ENCODE data around the gene TMCO5A.
"Not testable (repeated sequence)": the region's sequence is repeated elsewhere in the genome, so short reads cannot be mapped to it uniquely, and the experiment has no call there.

TMCO5A gene

GRCh38 chr15:37933666-37934065 is 774 bp upstream of the TMCO5A start:
- no peaks in the 10 kb centered on the region for H3K27me3 ChIP-seq (ENCODE audit: insufficient read depth, poor library complexity, severe bottlenecking)
- no peak overlapping the region for H3K27ac ChIP-seq (replicated peaks)
- no peak for DNase-seq (ENCODE audit: low read depth in 1 of 2, low spot score in 1 of 2)
- TF ChIP-seq CTCF (IDR thresholded peaks at IDR 0.05; ENCODE audit: insufficient read depth, low read length) = no peak
- no peak for TF ChIP-seq GABPA (IDR thresholded peaks at IDR 0.05; ENCODE audit: low read depth)
- TF ChIP-seq POLR2AphosphoS5 (IDR thresholded peaks at IDR 0.05; ENCODE audit: low read depth) = no peak
- TF ChIP-seq SPI1 (IDR thresholded peaks at IDR 0.05; ENCODE audit: borderline replicate concordance, low read depth) = no peak
- TF ChIP-seq REST (IDR thresholded peaks at IDR 0.05; ENCODE audit: insufficient replicate concordance, low read depth) = no peak
- H3K4me3 ChIP-seq (replicated peaks; ENCODE audit: insufficient read depth, low read length) = no peak overlapping the region

- Histone ChIP-seq H3K27ac (replicated peaks) (no peak overlapping the region), H3K4me3 (replicated peaks; ENCODE audit: insufficient read depth, low read length) (no peak overlapping the region), H3K27me3 (ENCODE audit: insufficient read depth, poor library complexity, severe bottlenecking) (no peaks in the 10 kb centered on the region)
- DNase-seq (ENCODE audit: low read depth in 1 of 2, low spot score in 1 of 2) = no peak
- TF ChIP-seq POLR2AphosphoS5 (IDR thresholded peaks at IDR 0.05; ENCODE audit: low read depth) = no peak
- no peak for TF ChIP-seq REST (IDR thresholded peaks at IDR 0.05; ENCODE audit: insufficient replicate concordance, low read depth)
- TF ChIP-seq CTCF (IDR thresholded peaks at IDR 0.05; ENCODE audit: insufficient read depth, low read length) = no peak
- no peak for TF ChIP-seq GABPA (IDR thresholded peaks at IDR 0.05; ENCODE audit: low read depth)
- TF ChIP-seq SPI1 (IDR thresholded peaks at IDR 0.05; ENCODE audit: borderline replicate concordance, low read depth) = no peak
Observed at GRCh38 chr15:37940876-37941275, 6.4 kb downstream of the TMCO5A start.

GRCh38 chr15:37941779-37942178 is 7.3 kb downstream of the TMCO5A start:
- no peak overlapping the region for H3K27ac ChIP-seq (replicated peaks)
- no peak for DNase-seq (ENCODE audit: low read depth in 1 of 2, low spot score in 1 of 2)
- TF ChIP-seq CTCF (IDR thresholded peaks at IDR 0.05; ENCODE audit: insufficient read depth, low read length) (no peak), SPI1 (IDR thresholded peaks at IDR 0.05; ENCODE audit: borderline replicate concordance, low read depth) (no peak)
- H3K27me3 ChIP-seq (ENCODE audit: insufficient read depth, poor library complexity, severe bottlenecking) = no peaks in the 10 kb centered on the region
- no peak overlapping the region for H3K4me3 ChIP-seq (replicated peaks; ENCODE audit: insufficient read depth, low read length)

- Histone ChIP-seq H3K27me3 (ENCODE audit: insufficient read depth, poor library complexity, severe bottlenecking) (no peaks in the 10 kb centered on the region), H3K27ac (replicated peaks) (no peak overlapping the region), H3K4me3 (replicated peaks; ENCODE audit: insufficient read depth, low read length) (no peak overlapping the region)
- TF ChIP-seq SPI1 (IDR thresholded peaks at IDR 0.05; ENCODE audit: borderline replicate concordance, low read depth) = no peak
- TF ChIP-seq CTCF (IDR thresholded peaks at IDR 0.05; ENCODE audit: insufficient read depth, low read length) = no peak
- TF ChIP-seq GABPA (IDR thresholded peaks at IDR 0.05; ENCODE audit: low read depth) = no peak
- TF ChIP-seq REST (IDR thresholded peaks at IDR 0.05; ENCODE audit: insufficient replicate concordance, low read depth) = no peak
- TF ChIP-seq POLR2AphosphoS5 (IDR thresholded peaks at IDR 0.05; ENCODE audit: low read depth) = no peak
- DNase-seq (ENCODE audit: low read depth in 1 of 2, low spot score in 1 of 2) = no peak
Observed at GRCh38 chr15:37951999-37952398, 17.6 kb downstream of the TMCO5A start.

- not testable (repeated sequence) for H3K27me3 ChIP-seq (ENCODE audit: insufficient read depth, poor library complexity, severe bottlenecking); DNase-seq (ENCODE audit: low read depth in 1 of 2, low spot score in 1 of 2); H3K27ac ChIP-seq (replicated peaks); H3K4me3 ChIP-seq (replicated peaks; ENCODE audit: insufficient read depth, low read length)
Observed at GRCh38 chr15:37960742-37961141, 26.3 kb downstream of the TMCO5A start.
